HepG2 (cell line): ENCODE results near the gene CTSS. TPM values are rescaled to one million over a fixed set of nuclear protein-coding genes. Genes with fewer than 3 reads are reported as not detected.

Experiments used
- ATAC-seq: fragments of 200-7000 bp; cut with Tn5 transposase; 3 replicates; pipeline ENCODE4 v1.9.1; 2020; ENCODE audit warnings: mild to moderate bottlenecking, moderate library complexity
- BruUV-seq: library from RNA; stranded (reverse); fragments of 400-500 nt; replicated peaks from 2 replicates; lab custom pipeline; 2021; lab: Mats Ljungman, UMichigan
- CTCF ChIA-PET: fragments of 300-600 bp; formaldehyde crosslinking; extraction: SDS; loops from one replicate; lab custom pipeline; 2021; ENCODE audit warnings: low total read pairs, inconsistent platforms, low intra/inter-chr PET ratio; lab: Yijun Ruan, JAX
- POLR2A ChIA-PET: fragments of 350-600 bp; sonication (Branson Sonifier 250); formaldehyde crosslinking; loops from one replicate; lab custom pipeline; 2020; ENCODE audit warnings: antibody characterized with exemption, inconsistent platforms; lab: Yijun Ruan, JAX
- DNase-seq: peaks from one replicate; pipeline ENCODE4 v3.0.0-alpha.2; 2015; ENCODE audit warnings: low spot score
- FAIRE-seq: peaks from 3 replicates; lab custom pipeline; 2011; peaks lifted over from hg19 to GRCh38; lab: Jason Lieb, UNC
- H2AFZ ChIP-seq: one replicate; pipeline ENCODE4 v1.6.1; 2011; ENCODE audit warnings: low read length, inconsistent platforms
- H3K27ac ChIP-seq: fragments of 300-600 bp; 3 replicates; pipeline ENCODE4 v1.8.0; 2011; ENCODE audit warnings: mixed run types, mild to moderate bottlenecking, mixed read lengths, low read length, inconsistent platforms; ENCODE audit not compliant: insufficient read depth; ENCODE audit errors: extremely low read length
- H3K27me3 ChIP-seq, 2 experiments: fragments of 200-600 bp in 1 of 2; 2 replicates in 1 of 2; 3 replicates in 1 of 2; pipeline versions ENCODE4 v1.6.0 to v1.8.0; 2011; ENCODE audit warnings: low read length in 2 of 2, mild to moderate bottlenecking in 2 of 2, moderate library complexity in 2 of 2, inconsistent platforms in 1 of 2; ENCODE audit not compliant: insufficient read depth in 2 of 2, control insufficient read depth in 1 of 2
- H3K36me3 ChIP-seq, 2 experiments: fragments of 200-600 bp in 1 of 2; replicated peaks in 1 of 2; 2 replicates in 1 of 2; 3 replicates in 1 of 2; pipeline versions ENCODE4 v1.5.1 to v1.8.0; 2011; ENCODE audit warnings: low read length in 2 of 2, inconsistent platforms in 1 of 2; ENCODE audit not compliant: insufficient read depth in 2 of 2, control insufficient read depth in 1 of 2
- H3K4me1 ChIP-seq: 2 replicates; pipeline ENCODE4 v1.5.1; 2012; ENCODE audit warnings: low read length, inconsistent platforms; ENCODE audit not compliant: insufficient read depth
- H3K4me2 ChIP-seq: 2 replicates; pipeline ENCODE4 v1.6.0; 2011; ENCODE audit warnings: low read depth, low read length, inconsistent platforms
- H3K4me3 ChIP-seq, 3 experiments: fragments of 200-600 bp in 1 of 3; sonication (generic), shearing (Covaris generic) in 1 of 3; replicated peaks in 1 of 3; 2 replicates each; pipeline ENCODE4 v1.5.1; 2011 to 2016; ENCODE audit warnings: low read length in 3 of 3, inconsistent platforms in 2 of 3, low read depth in 2 of 3, mild to moderate bottlenecking in 2 of 3, control low read depth in 1 of 3, mixed read lengths in 1 of 3; ENCODE audit not compliant: insufficient read depth in 1 of 3
- H3K79me2 ChIP-seq: one replicate; pipeline ENCODE4 v1.6.1; 2011; ENCODE audit warnings: low read length, inconsistent platforms; ENCODE audit not compliant: insufficient read depth
- H3K9ac ChIP-seq: 2 replicates; pipeline ENCODE4 v1.6.0; 2011; ENCODE audit warnings: mild to moderate bottlenecking, low read depth, low read length, inconsistent platforms; ENCODE audit not compliant: insufficient read depth
- H3K9me3 ChIP-seq: 2 replicates; pipeline ENCODE4 v1.5.1; 2012; ENCODE audit warnings: mild to moderate bottlenecking, low read length
- H4K20me1 ChIP-seq: 2 replicates; pipeline ENCODE4 v1.6.0; 2011; ENCODE audit warnings: inconsistent platforms, mild to moderate bottlenecking, low read length, moderate library complexity; ENCODE audit not compliant: insufficient read depth
- EP300 ChIP-seq, 3 experiments: sonication (generic) in 1 of 3; formaldehyde crosslinking in 1 of 3; IDR thresholded peaks; 2 replicates each; pipeline versions ENCODE4 v1.5.1 to v1.6.1; 2011 to 2020; ENCODE audit warnings: low read depth in 2 of 3, low read length in 2 of 3, borderline replicate concordance in 1 of 3, improper control_type of control experiment in 1 of 3, mild to moderate bottlenecking in 1 of 3, missing genetic modification reagents in 1 of 3, moderate library complexity in 1 of 3
- IKZF5 ChIP-seq: IDR thresholded peaks from 2 replicates; pipeline ENCODE4 v1.6.1; 2018; ENCODE audit warnings: missing genetic modification reagents, mild to moderate bottlenecking, missing compliant biosample characterization
- KDM2A ChIP-seq: sonication (generic); formaldehyde crosslinking; IDR thresholded peaks from 2 replicates; pipeline ENCODE4 v1.4.0; 2020; ENCODE audit warnings: low read depth, missing genetic modification reagents, borderline replicate concordance
- MIXL1 ChIP-seq: IDR thresholded peaks from 2 replicates; pipeline ENCODE4 v1.6.1; 2016
- NFIB ChIP-seq: sonication (generic); formaldehyde crosslinking; IDR thresholded peaks from 2 replicates; pipeline ENCODE4 v1.9.0; 2021; ENCODE audit warnings: missing genetic modification reagents, mild to moderate bottlenecking, borderline replicate concordance
- NFYC ChIP-seq: IDR thresholded peaks from 2 replicates; pipeline ENCODE4 v1.6.1; 2016; ENCODE audit warnings: missing genetic modification reagents, missing compliant biosample characterization
- ONECUT2 ChIP-seq: sonication (generic); formaldehyde crosslinking; IDR thresholded peaks from 2 replicates; pipeline ENCODE4 v1.4.0; 2020; ENCODE audit warnings: missing genetic modification reagents
- RXRB ChIP-seq: IDR thresholded peaks from 2 replicates; pipeline ENCODE4 v1.6.1; 2016; ENCODE audit warnings: borderline replicate concordance, missing genetic modification reagents, missing compliant biosample characterization
- STAG1 ChIP-seq: sonication (generic); formaldehyde crosslinking; IDR thresholded peaks from 2 replicates; pipeline ENCODE4 v1.4.0; 2020; ENCODE audit warnings: missing genetic modification reagents
- ZBTB14 ChIP-seq: sonication (generic); formaldehyde crosslinking; IDR thresholded peaks from 2 replicates; pipeline ENCODE4 v1.4.0; 2020; ENCODE audit warnings: missing genetic modification reagents
- ZNF747 ChIP-seq: sonication (generic); formaldehyde crosslinking; IDR thresholded peaks from 2 replicates; pipeline ENCODE4 v1.8.1; 2023; ENCODE audit warnings: missing genetic modification reagents, mild to moderate bottlenecking, borderline replicate concordance
- ZSCAN22 ChIP-seq: sonication (generic); formaldehyde crosslinking; IDR thresholded peaks from 2 replicates; pipeline ENCODE4 v1.4.0; 2020; ENCODE audit warnings: mild to moderate bottlenecking, missing genetic modification reagents
- WGBS: methylation state at CpG from one replicate; pipeline ENCODE4 v1.1.6; 2017; ENCODE audit warnings: low lambda C conversion rate; 5-methylcytosine and 5-hydroxymethylcytosine counted together
- in situ Hi-C: cut with HindIII; loops from 2 replicates; pipeline ENCODE4 v1.10.0; 2017; ENCODE audit warnings: low pct_unique_long_range_greater_than_20kb; ENCODE audit not compliant: extremely low pct_ligation_motif_present
- intact Hi-C: fragments of 100-400 bp; cut with micrococcal nuclease; formaldehyde crosslinking; loops from one replicate; pipeline ENCODE4 v1.10.0; 2022; ENCODE audit not compliant: unreplicated experiment
- polyA plus RNA-seq, 8 experiments: library from polyadenylated mRNA; depleted of rRNA in 3 of 8; stranded (reverse) in 7 of 8; unstranded in 1 of 8; fragments of >200 nt; fragmentation: Illumina TruSeq in 4 of 8; extraction: Trizol in 4 of 8; gene quantifications; 2 replicates each; pipeline versions ENCODE4 v1.2.1 to v1.2.3, GENCODE V29; 2011 to 2016; ENCODE audit warnings: low read depth in 4 of 8, missing spikeins in 1 of 8, mixed read lengths in 1 of 8; ENCODE audit not compliant: insufficient read depth in 1 of 8
- total RNA-seq, 5 experiments: library from RNA; depleted of rRNA; stranded (reverse); fragments of >200 nt; fragmentation: Illumina TruSeq; extraction: Trizol; gene quantifications; 2 replicates each; pipeline ENCODE4 v1.2.3, GENCODE V29; 2016; ENCODE audit warnings: low read depth in 1 of 5
- TF ChIP-seq, protein P1 (sequence below): sonication (generic); formaldehyde crosslinking; IDR thresholded peaks from 2 replicates; pipeline ENCODE4 v1.8.1; 2023; ENCODE audit warnings: mild to moderate bottlenecking, inconsistent platforms, moderate library complexity, missing genetic modification reagents, borderline replicate concordance
- TF ChIP-seq, protein P2 (sequence below): sonication (generic); formaldehyde crosslinking; IDR thresholded peaks from 2 replicates; pipeline ENCODE4 v1.4.0; 2020; ENCODE audit warnings: missing genetic modification reagents

The CTSS gene
- total and polyA plus RNA-seq, 2 of the 13 experiments (the other 11 are each of a cell fraction or from before 2014, with no cell fraction given) = 0.33 to 1.0 TPM

DNA sequence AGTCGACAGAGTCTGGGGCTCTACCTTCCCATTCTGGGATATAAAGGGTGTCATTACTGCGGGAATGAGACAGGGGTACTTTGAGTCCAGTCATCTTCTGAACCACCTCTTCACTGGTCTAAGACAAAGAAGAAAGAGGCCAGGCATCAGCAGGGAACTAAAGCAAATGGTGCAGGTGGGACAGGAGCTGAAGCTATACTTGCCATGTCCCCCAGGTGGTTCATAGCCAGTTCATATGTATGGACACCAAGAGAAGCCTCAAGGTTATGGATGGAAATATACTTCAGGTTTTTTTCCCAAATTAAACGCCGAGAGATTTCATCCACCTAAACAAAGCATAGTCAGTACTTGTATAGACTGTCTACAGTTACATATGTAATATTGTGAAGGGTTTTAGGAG is 40.3 kb upstream of the CTSS start:
- intact Hi-C loops = no loop called here
- ChIA-PET POLR2A (no interaction called here), CTCF (no interaction called here)
- Histone ChIP-seq H3K9ac (no peak overlapping the region), H3K79me2 (no peaks in the 10 kb centered on the region), H3K27ac (no peak overlapping the region), H3K4me3 (no peak overlapping the region), H3K27me3 (no peaks in the 10 kb centered on the region), H4K20me1 (no peaks in the 10 kb centered on the region), H3K4me2 (no peak overlapping the region), H2AFZ (no peak overlapping the region), H3K4me1 (peaks cover 14% of the 10 kb centered on the region), H3K9me3 (no peaks in the 10 kb centered on the region), H3K36me3 (0 out of 5 replicates have a peak, but pooled peaks cover 0 to 2% of the 10 kb centered on the region in 2 experiments)
- in situ Hi-C loops = no loop called here
- FAIRE-seq = no peak
- no peak for DNase-seq
- peak; percentile 55 for ATAC-seq
- no TSS peak for BruUV-seq
- 93% methylated on average over 4 of the region's 4 CpGs for WGBS
- TF ChIP-seq IKZF5 (CRISPR knock-in tag) (no peak), EP300 (IDR thresholded peaks at IDR 0.05; ENCODE audit: low read depth in 2 of 2, low read length in 2 of 2) (no peak), EP300 (CRISPR knock-in tag; IDR thresholded peaks at IDR 0.05; ENCODE audit: borderline replicate concordance) (no peak), NFYC (CRISPR knock-in tag) (no peak), ONECUT2 (CRISPR knock-in tag) (no peak), NFIB (CRISPR knock-in tag) (no peak), ZBTB14 (CRISPR knock-in tag) (no peak), STAG1 (CRISPR knock-in tag) (no peak), ZSCAN22 (CRISPR knock-in tag) (no peak), KDM2A (CRISPR knock-in tag) (no peak), MIXL1 (CRISPR knock-in tag) (no peak), RXRB (CRISPR knock-in tag) (no peak), ZNF747 (CRISPR knock-in tag) (no peak)
- TF ChIP-seq, protein P1, sequence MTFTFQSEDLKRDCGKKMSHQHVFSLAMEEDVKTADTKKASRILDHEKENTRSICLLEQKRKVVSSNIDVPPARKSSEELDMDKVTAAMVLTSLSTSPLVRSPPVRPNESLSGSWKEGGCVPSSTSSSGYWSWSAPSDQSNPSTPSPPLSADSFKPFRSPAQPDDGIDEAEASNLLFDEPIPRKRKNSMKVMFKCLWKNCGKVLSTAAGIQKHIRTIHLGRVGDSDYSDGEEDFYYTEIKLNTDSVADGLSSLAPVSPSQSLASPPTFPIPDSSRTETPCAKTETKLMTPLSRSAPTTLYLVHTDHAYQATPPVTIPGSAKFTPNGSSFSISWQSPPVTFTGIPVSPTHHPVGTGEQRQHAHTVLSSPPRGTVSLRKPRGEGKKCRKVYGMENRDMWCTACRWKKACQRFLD = no peak
- TF ChIP-seq, protein P2, sequence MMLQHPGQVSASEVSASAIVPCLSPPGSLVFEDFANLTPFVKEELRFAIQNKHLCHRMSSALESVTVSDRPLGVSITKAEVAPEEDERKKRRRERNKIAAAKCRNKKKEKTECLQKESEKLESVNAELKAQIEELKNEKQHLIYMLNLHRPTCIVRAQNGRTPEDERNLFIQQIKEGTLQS = no peak
